H9 (cell line): ENCODE data around the gene TMIE. TPM values are rescaled to one million over a fixed set of nuclear protein-coding genes. Genes with fewer than 3 reads are reported as not detected.

Source experiments
- DNase-seq: peaks from one replicate; pipeline ENCODE4 v3.0.0-alpha.2; 2017
- H2AFZ ChIP-seq: one replicate; pipeline ENCODE4 v1.6.1; 2013; ENCODE audit warnings: mild to moderate bottlenecking, low read length, control low read depth, moderate library complexity
- H2AK5ac ChIP-seq: 2 replicates; pipeline ENCODE4 v1.6.1; 2013; ENCODE audit warnings: low read length, control low read depth, mixed read lengths; ENCODE audit not compliant: insufficient read length
- H2BK120ac ChIP-seq: one replicate; pipeline ENCODE4 v1.6.1; 2013; ENCODE audit warnings: low read depth, mild to moderate bottlenecking, low read length, control low read depth, inconsistent platforms; ENCODE audit not compliant: poor library complexity, severe bottlenecking
- H2BK12ac ChIP-seq: 2 replicates; pipeline ENCODE4 v1.6.1; 2013; ENCODE audit warnings: low read length, control low read depth, mixed read lengths, low read depth; ENCODE audit not compliant: insufficient read length
- H2BK15ac ChIP-seq: 2 replicates; pipeline ENCODE4 v1.6.1; 2013; ENCODE audit warnings: low read depth, low read length, control low read depth
- H2BK20ac ChIP-seq: one replicate; pipeline ENCODE4 v1.6.1; 2013; ENCODE audit warnings: low read depth, mild to moderate bottlenecking, low read length, control low read depth, inconsistent platforms; ENCODE audit not compliant: poor library complexity, severe bottlenecking
- H2BK5ac ChIP-seq: 2 replicates; pipeline ENCODE4 v1.6.1; 2013; ENCODE audit warnings: low read length, control low read depth, mixed read lengths; ENCODE audit not compliant: insufficient read length
- H3K14ac ChIP-seq: 2 replicates; pipeline ENCODE4 v1.6.1; 2013; ENCODE audit warnings: low read length, control low read depth; ENCODE audit not compliant: insufficient read depth
- H3K18ac ChIP-seq: 2 replicates; pipeline ENCODE4 v1.6.1; 2013; ENCODE audit warnings: low read depth, mild to moderate bottlenecking, mixed read lengths, low read length, control low read depth; ENCODE audit not compliant: insufficient read length
- H3K23ac ChIP-seq: 2 replicates; pipeline ENCODE4 v1.6.1; 2013; ENCODE audit warnings: low read length, control low read depth, mixed read lengths, low read depth; ENCODE audit not compliant: insufficient read length
- H3K23me2 ChIP-seq: 2 replicates; pipeline ENCODE4 v1.6.1; 2013; ENCODE audit warnings: low read depth, mild to moderate bottlenecking, mixed read lengths, low read length, control low read depth; ENCODE audit not compliant: insufficient read length, poor library complexity, severe bottlenecking
- H3K27ac ChIP-seq: 2 replicates; pipeline ENCODE4 v1.5.1; 2013; ENCODE audit warnings: low read length, control low read depth, mixed read lengths, low read depth; ENCODE audit not compliant: insufficient read length
- H3K27me3 ChIP-seq: 2 replicates; pipeline ENCODE4 v1.6.1; 2013; ENCODE audit warnings: low read length, control low read depth, inconsistent platforms; ENCODE audit not compliant: insufficient read depth
- H3K4ac ChIP-seq: 2 replicates; pipeline ENCODE4 v1.6.1; 2013; ENCODE audit warnings: low read depth, mild to moderate bottlenecking, control low read depth, inconsistent platforms, low read length, moderate library complexity
- H3K4me1 ChIP-seq: 2 replicates; pipeline ENCODE4 v1.6.1; 2013; ENCODE audit warnings: low read length, control low read depth, inconsistent platforms; ENCODE audit not compliant: insufficient read depth
- H3K4me2 ChIP-seq: 2 replicates; pipeline ENCODE4 v1.6.1; 2013; ENCODE audit warnings: low read length, control low read depth, mixed read lengths; ENCODE audit not compliant: insufficient read length, insufficient read depth
- H3K56ac ChIP-seq: 2 replicates; pipeline ENCODE4 v1.6.1; 2013; ENCODE audit warnings: low read depth, mild to moderate bottlenecking, mixed read lengths, low read length, control low read depth; ENCODE audit not compliant: insufficient read length
- H3K79me1 ChIP-seq: 2 replicates; pipeline ENCODE4 v1.6.1; 2013; ENCODE audit warnings: low read depth, mild to moderate bottlenecking, moderate library complexity, low read length, control low read depth, inconsistent platforms; ENCODE audit not compliant: insufficient read depth, poor library complexity, severe bottlenecking
- H3K79me2 ChIP-seq: 2 replicates; pipeline ENCODE4 v1.6.1; 2013; ENCODE audit warnings: low read length, control low read depth, inconsistent platforms; ENCODE audit not compliant: insufficient read depth
- H3K9ac ChIP-seq: 2 replicates; pipeline ENCODE4 v1.6.1; 2013; ENCODE audit warnings: low read length, control low read depth, mixed read lengths; ENCODE audit not compliant: insufficient read length; ENCODE audit errors: extremely low read depth
- H3K9me3 ChIP-seq: one replicate; pipeline ENCODE4 v1.6.1; 2013; ENCODE audit warnings: low read depth, low read length, inconsistent platforms; ENCODE audit not compliant: control insufficient read depth
- H3T11ph ChIP-seq: one replicate; pipeline ENCODE4 v1.6.1; 2013; ENCODE audit warnings: mild to moderate bottlenecking, low read length, control low read depth, inconsistent platforms
- H4K20me1 ChIP-seq: one replicate; pipeline ENCODE4 v1.6.1; 2013; ENCODE audit not compliant: control insufficient read depth, insufficient read length, insufficient read depth
- H4K5ac ChIP-seq: 2 replicates; pipeline ENCODE4 v1.6.1; 2013; ENCODE audit warnings: low read depth, mild to moderate bottlenecking, mixed read lengths, low read length, control low read depth; ENCODE audit not compliant: insufficient read length
- H4K8ac ChIP-seq: replicated peaks from 2 replicates; pipeline ENCODE4 v1.6.1; 2013; ENCODE audit warnings: low read length, control low read depth, mixed read lengths, low read depth; ENCODE audit not compliant: insufficient read length
- H4K91ac ChIP-seq: 2 replicates; pipeline ENCODE4 v1.6.1; 2013; ENCODE audit warnings: low read depth, mild to moderate bottlenecking, moderate library complexity, mixed read lengths, low read length, control low read depth; ENCODE audit not compliant: insufficient read length
- H3K27ac Mint-ChIP-seq, 3 experiments: 2 replicates in 2 of 3; 3 replicates in 1 of 3; pipeline ENCODE4 v1.8.0; 2020 to 2021; ENCODE audit warnings: mixed read lengths in 3 of 3, mild to moderate bottlenecking in 1 of 3, moderate library complexity in 1 of 3
- H3K27me3 Mint-ChIP-seq: 2 replicates; pipeline ENCODE4 v1.8.0; 2021; ENCODE audit warnings: low read depth, mild to moderate bottlenecking, moderate library complexity, mixed read lengths
- H3K36me3 Mint-ChIP-seq, 3 experiments: 2 replicates in 2 of 3; 3 replicates in 1 of 3; pipeline ENCODE4 v1.8.0; 2020 to 2021; ENCODE audit warnings: low read depth in 3 of 3, mixed read lengths in 3 of 3; ENCODE audit not compliant: insufficient read depth in 1 of 3
- H3K4me1 Mint-ChIP-seq, 2 experiments: 2 replicates each; pipeline ENCODE4 v1.8.0; 2020; ENCODE audit warnings: mixed read lengths in 2 of 2
- H3K4me3 Mint-ChIP-seq, 2 experiments: 2 replicates in 1 of 2; 3 replicates in 1 of 2; pipeline ENCODE4 v1.8.0; 2020 to 2021; ENCODE audit warnings: mild to moderate bottlenecking in 2 of 2, mixed read lengths in 2 of 2, moderate library complexity in 1 of 2
- H3K9me3 Mint-ChIP-seq, 2 experiments: 2 replicates in 1 of 2; 3 replicates in 1 of 2; pipeline ENCODE4 v1.8.0; 2020; ENCODE audit warnings: mild to moderate bottlenecking in 2 of 2, mixed read lengths in 2 of 2, moderate library complexity in 1 of 2
- WGBS: extraction: QIAGEN DNeasy Blood & Tissue Kit; methylation state at CpG from one replicate; pipeline ENCODE4 v1.1.7; 2013; ENCODE audit warnings: missing lambda C conversion rate, low lambda C conversion rate, mixed read lengths; ENCODE audit not compliant: insufficient read length; ENCODE audit errors: extremely low coverage; 5-methylcytosine and 5-hydroxymethylcytosine counted together
- total RNA-seq: library from RNA; stranded (reverse); gene quantifications from 2 replicates; pipeline ENCODE4 v1.2.1, GENCODE V29; 2021
- TF ChIP-seq, protein P1 (sequence below): fragments of 200-600 bp; sonication (generic); conservative IDR thresholded peaks from 3 replicates; pipeline ENCODE4 v1.8.0; 2021; ENCODE audit warnings: antibody characterized with exemption, mild to moderate bottlenecking

The TMIE gene
- total RNA-seq, 1 experiment from 2014 or later = 0.63 TPM

DNA sequence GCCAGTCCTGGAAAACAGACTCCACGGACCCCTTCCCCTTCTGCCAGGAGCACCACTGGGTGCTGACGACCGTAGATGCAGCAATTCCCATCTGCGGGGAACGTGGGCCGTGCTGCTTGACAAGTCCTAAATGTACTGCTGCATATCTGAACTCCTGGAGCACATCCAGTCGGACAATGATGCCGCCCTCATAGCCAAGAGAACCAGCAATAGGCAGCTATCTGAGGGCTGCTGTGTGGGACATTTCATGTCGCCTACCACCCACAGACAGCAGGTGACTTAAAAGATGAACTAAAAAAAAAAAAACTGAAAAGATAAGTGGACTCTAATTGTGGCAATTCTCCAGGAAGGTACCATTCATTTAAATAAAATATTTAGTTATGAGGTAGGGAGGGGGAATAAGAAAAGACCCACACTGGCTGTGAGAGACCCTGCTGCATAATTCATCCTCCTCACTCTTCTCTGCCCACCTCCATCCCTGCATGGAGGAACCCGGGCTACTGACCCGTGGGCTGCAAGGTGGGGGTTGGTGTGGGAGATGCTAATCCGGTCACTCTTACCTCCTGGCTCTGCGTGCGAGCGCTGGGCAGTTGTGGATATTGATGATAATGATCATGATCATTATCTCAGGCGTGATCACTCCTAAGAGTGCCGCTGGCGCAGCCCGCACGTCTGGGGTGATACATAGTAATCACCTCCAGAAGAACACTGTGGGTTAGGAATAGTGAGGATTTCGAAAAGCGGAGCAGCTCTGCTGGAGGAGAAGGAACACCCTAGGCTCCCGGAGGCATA, 36.0 kb upstream of the TMIE start:
- no peaks in the 10 kb centered on the region for H3K79me2 ChIP-seq
- H4K91ac ChIP-seq = no peak overlapping the region
- no peak overlapping the region for H2BK5ac ChIP-seq
- H3T11ph ChIP-seq = no peak overlapping the region
- H3K56ac ChIP-seq = no peak overlapping the region
- H3K27me3 ChIP-seq = no peaks in the 10 kb centered on the region
- H4K5ac ChIP-seq = no peak overlapping the region
- H3K4me1 ChIP-seq = peaks cover 8% of the 10 kb centered on the region; the same call in 1 of the 2 replicates
- DNase-seq = peak; percentile 21
- H3K27ac ChIP-seq = no peak overlapping the region
- H3K23ac ChIP-seq = no peak overlapping the region
- no peak overlapping the region for H2AK5ac ChIP-seq
- H2AFZ ChIP-seq = no peak overlapping the region
- no CpG with 5 or more reads among the region's 23 CpGs for WGBS
- no peak overlapping the region for H2BK15ac ChIP-seq
- H3K18ac ChIP-seq = no peak overlapping the region
- H3K9ac ChIP-seq = no peak overlapping the region
- H3K9me3 Mint-ChIP-seq = no peaks in the 10 kb centered on the region
- no peak overlapping the region for H3K4ac ChIP-seq
- no peaks in the 10 kb centered on the region for H3K23me2 ChIP-seq
- no peak overlapping the region for H2BK20ac ChIP-seq
- peaks cover 39 to 40% of the 10 kb centered on the region in 2 experiments for H3K4me1 Mint-ChIP-seq
- H3K27me3 Mint-ChIP-seq = peaks cover 6% of the 10 kb centered on the region
- H3K27ac Mint-ChIP-seq = no peak overlapping the region
- no peaks in the 10 kb centered on the region for H4K20me1 ChIP-seq
- H3K14ac ChIP-seq = no peak overlapping the region
- TF ChIP-seq, protein P1, sequence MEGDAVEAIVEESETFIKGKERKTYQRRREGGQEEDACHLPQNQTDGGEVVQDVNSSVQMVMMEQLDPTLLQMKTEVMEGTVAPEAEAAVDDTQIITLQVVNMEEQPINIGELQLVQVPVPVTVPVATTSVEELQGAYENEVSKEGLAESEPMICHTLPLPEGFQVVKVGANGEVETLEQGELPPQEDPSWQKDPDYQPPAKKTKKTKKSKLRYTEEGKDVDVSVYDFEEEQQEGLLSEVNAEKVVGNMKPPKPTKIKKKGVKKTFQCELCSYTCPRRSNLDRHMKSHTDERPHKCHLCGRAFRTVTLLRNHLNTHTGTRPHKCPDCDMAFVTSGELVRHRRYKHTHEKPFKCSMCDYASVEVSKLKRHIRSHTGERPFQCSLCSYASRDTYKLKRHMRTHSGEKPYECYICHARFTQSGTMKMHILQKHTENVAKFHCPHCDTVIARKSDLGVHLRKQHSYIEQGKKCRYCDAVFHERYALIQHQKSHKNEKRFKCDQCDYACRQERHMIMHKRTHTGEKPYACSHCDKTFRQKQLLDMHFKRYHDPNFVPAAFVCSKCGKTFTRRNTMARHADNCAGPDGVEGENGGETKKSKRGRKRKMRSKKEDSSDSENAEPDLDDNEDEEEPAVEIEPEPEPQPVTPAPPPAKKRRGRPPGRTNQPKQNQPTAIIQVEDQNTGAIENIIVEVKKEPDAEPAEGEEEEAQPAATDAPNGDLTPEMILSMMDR = no peak
- no peak overlapping the region for H4K8ac ChIP-seq
- H3K9me3 ChIP-seq = no peaks in the 10 kb centered on the region
- no peak overlapping the region for H2BK120ac ChIP-seq
- no peaks in the 10 kb centered on the region for H3K36me3 Mint-ChIP-seq
- H3K4me2 ChIP-seq = no peak overlapping the region
- no peaks in the 10 kb centered on the region for H3K79me1 ChIP-seq
- H2BK12ac ChIP-seq = no peak overlapping the region
- no peak overlapping the region for H3K4me3 Mint-ChIP-seq
